Neural progenitor cell (in vitro differentiated cells): ENCODE results near the gene IGLL5. TPM values are rescaled to one million over a fixed set of nuclear protein-coding genes. Genes with fewer than 3 reads are reported as not detected.

Source experiments
- DNase-seq: peaks from one replicate; pipeline ENCODE4 v3.0.0-alpha.2; 2016; ENCODE audit warnings: low spot score
- H2AFZ ChIP-seq: fragments of 200-600 bp; sonication (generic); replicated peaks from 2 replicates; pipeline ENCODE4 v1.6.1; 2016; ENCODE audit warnings: antibody characterized with exemption
- H3F3A ChIP-seq: fragments of 200-600 bp; sonication (generic); 2 replicates; pipeline ENCODE4 v1.6.1; 2016; ENCODE audit warnings: antibody characterized with exemption, low read depth
- H3K27ac ChIP-seq: fragments of 200-600 bp; sonication (generic); 2 replicates; pipeline ENCODE4 v1.5.1; 2016; ENCODE audit warnings: mild to moderate bottlenecking
- H3K27me3 ChIP-seq: fragments of 200-600 bp; sonication (generic); 2 replicates; pipeline ENCODE4 v1.6.1; 2016; ENCODE audit warnings: mild to moderate bottlenecking, moderate library complexity
- H3K36me3 ChIP-seq: fragments of 200-600 bp; sonication (generic); 2 replicates; pipeline ENCODE4 v1.5.1; 2016
- H3K4me1 ChIP-seq: fragments of 200-600 bp; sonication (generic); 2 replicates; pipeline ENCODE4 v1.6.1; 2016; ENCODE audit warnings: mixed run types
- H3K4me2 ChIP-seq: fragments of 200-600 bp; sonication (generic); 2 replicates; pipeline ENCODE4 v1.6.1; 2016
- H3K4me3 ChIP-seq: fragments of 200-600 bp; sonication (generic); 2 replicates; pipeline ENCODE4 v1.5.1; 2016
- H3K79me2 ChIP-seq: fragments of 200-600 bp; sonication (generic); 2 replicates; pipeline ENCODE4 v1.6.1; 2016; ENCODE audit warnings: low read depth
- H3K9ac ChIP-seq: fragments of 200-600 bp; sonication (generic); 2 replicates; pipeline ENCODE4 v1.6.1; 2016
- H3K9me3 ChIP-seq: fragments of 200-600 bp; sonication (generic); 2 replicates; pipeline ENCODE4 v1.5.1; 2016; ENCODE audit warnings: low read depth
- H4K20me1 ChIP-seq: fragments of 200-600 bp; sonication (generic); 2 replicates; pipeline ENCODE4 v1.6.1; 2016; ENCODE audit warnings: low read depth
- H3K27ac Mint-ChIP-seq: 3 replicates; pipeline ENCODE4 v1.8.0; 2021; ENCODE audit warnings: mixed read lengths
- H3K27me3 Mint-ChIP-seq: 2 replicates; pipeline ENCODE4 v1.8.0; 2022; ENCODE audit warnings: low read depth, mild to moderate bottlenecking, inconsistent platforms, moderate library complexity, mixed read lengths; ENCODE audit not compliant: insufficient read depth
- H3K36me3 Mint-ChIP-seq: 3 replicates; pipeline ENCODE4 v1.8.0; 2021; ENCODE audit warnings: mixed read lengths
- H3K4me1 Mint-ChIP-seq: 3 replicates; pipeline ENCODE4 v1.8.0; 2021; ENCODE audit warnings: mixed read lengths
- H3K4me3 Mint-ChIP-seq: 3 replicates; pipeline ENCODE4 v1.8.0; 2021; ENCODE audit warnings: mild to moderate bottlenecking, moderate library complexity, mixed read lengths
- H3K9me3 Mint-ChIP-seq: 3 replicates; pipeline ENCODE4 v1.8.0; 2020; ENCODE audit warnings: mixed read lengths
- EZH2 ChIP-seq: fragments of 200-600 bp; sonication (generic); IDR thresholded peaks from 2 replicates; pipeline ENCODE4 v1.6.1; 2017; ENCODE audit warnings: antibody characterized with exemption, mild to moderate bottlenecking, moderate library complexity
- EZH2phosphoT487 ChIP-seq: fragments of 200-600 bp; sonication (generic); IDR thresholded peaks from 2 replicates; pipeline ENCODE4 v1.6.1; 2017; ENCODE audit warnings: antibody characterized with exemption
- total RNA-seq: library from RNA; depleted of rRNA; stranded (reverse); fragments of >200 nt; gene quantifications from 2 replicates; pipeline ENCODE4 v1.2.3, GENCODE V29; 2015; ENCODE audit warnings: low replicate concordance
- TF ChIP-seq, protein P1 (sequence below): fragments of 200-600 bp; sonication (generic); IDR thresholded peaks from 2 replicates; pipeline ENCODE4 v1.5.1; 2017; ENCODE audit warnings: antibody characterized with exemption, mild to moderate bottlenecking

The IGLL5 gene
- total RNA-seq, 1 donor from 2014 or later, result not detected

DNA sequence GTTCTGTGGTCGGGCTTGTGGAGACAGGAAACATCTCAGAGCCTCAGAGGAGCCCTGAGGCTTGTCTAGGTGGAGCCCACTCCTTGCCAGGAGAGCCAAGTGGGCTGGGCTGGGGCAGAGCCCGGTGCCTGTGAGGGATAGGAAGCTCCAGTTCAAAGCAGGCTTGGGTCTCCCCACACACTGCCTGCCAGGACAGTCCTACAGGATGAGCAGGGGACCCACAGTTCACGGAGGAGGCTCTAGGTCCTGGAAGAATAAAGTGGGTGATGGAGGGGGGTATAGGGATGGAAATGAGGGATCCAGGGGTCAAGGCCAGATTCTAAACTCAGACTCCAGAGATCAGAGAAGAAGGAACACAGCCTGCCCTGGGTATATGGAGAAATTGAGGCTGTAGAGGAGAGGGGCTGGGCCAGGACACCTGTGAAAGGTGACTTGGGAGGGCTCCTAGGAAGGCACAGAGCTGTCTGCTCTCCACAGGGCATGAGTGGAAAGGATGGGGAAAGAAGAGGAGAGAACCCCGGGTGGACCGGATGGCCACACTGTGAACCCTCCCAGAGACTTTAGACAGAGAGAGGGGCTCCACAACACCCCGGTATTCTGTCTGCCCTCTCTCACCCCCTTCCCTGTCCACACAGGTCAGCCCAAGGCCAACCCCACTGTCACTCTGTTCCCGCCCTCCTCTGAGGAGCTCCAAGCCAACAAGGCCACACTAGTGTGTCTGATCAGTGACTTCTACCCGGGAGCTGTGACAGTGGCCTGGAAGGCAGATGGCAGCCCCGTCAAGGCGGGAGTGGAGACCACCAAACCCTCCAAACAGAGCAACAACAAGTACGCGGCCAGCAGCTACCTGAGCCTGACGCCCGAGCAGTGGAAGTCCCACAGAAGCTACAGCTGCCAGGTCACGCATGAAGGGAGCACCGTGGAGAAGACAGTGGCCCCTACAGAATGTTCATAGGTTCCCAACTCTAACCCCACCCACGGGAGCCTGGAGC lies 7.4 kb downstream of the IGLL5 start:
- Mint-ChIP-seq H3K36me3 (no peaks in the 10 kb centered on the region), H3K27ac (no peak overlapping the region), H3K9me3 (no peaks in the 10 kb centered on the region), H3K4me3 (no peak overlapping the region), H3K27me3 (peaks cover 10% of the 10 kb centered on the region), H3K4me1 (no peaks in the 10 kb centered on the region)
- Histone ChIP-seq H3K4me2 (no peak overlapping the region), H3K27ac (no peak overlapping the region), H3K79me2 (no peaks in the 10 kb centered on the region), H3K27me3 (peaks cover 94% of the 10 kb centered on the region), H3K36me3 (no peaks in the 10 kb centered on the region), H3F3A (no peaks in the 10 kb centered on the region), H3K4me3 (no peak overlapping the region), H3K9ac (no peak overlapping the region), H3K9me3 (no peaks in the 10 kb centered on the region), H2AFZ (no peak overlapping the region), H4K20me1 (no peaks in the 10 kb centered on the region), H3K4me1 (no peaks in the 10 kb centered on the region)
- TF ChIP-seq, protein P1, sequence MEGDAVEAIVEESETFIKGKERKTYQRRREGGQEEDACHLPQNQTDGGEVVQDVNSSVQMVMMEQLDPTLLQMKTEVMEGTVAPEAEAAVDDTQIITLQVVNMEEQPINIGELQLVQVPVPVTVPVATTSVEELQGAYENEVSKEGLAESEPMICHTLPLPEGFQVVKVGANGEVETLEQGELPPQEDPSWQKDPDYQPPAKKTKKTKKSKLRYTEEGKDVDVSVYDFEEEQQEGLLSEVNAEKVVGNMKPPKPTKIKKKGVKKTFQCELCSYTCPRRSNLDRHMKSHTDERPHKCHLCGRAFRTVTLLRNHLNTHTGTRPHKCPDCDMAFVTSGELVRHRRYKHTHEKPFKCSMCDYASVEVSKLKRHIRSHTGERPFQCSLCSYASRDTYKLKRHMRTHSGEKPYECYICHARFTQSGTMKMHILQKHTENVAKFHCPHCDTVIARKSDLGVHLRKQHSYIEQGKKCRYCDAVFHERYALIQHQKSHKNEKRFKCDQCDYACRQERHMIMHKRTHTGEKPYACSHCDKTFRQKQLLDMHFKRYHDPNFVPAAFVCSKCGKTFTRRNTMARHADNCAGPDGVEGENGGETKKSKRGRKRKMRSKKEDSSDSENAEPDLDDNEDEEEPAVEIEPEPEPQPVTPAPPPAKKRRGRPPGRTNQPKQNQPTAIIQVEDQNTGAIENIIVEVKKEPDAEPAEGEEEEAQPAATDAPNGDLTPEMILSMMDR, result no peak
- no peak for TF ChIP-seq EZH2phosphoT487
- no peak for TF ChIP-seq EZH2
- DNase-seq, result no peak

DNA sequence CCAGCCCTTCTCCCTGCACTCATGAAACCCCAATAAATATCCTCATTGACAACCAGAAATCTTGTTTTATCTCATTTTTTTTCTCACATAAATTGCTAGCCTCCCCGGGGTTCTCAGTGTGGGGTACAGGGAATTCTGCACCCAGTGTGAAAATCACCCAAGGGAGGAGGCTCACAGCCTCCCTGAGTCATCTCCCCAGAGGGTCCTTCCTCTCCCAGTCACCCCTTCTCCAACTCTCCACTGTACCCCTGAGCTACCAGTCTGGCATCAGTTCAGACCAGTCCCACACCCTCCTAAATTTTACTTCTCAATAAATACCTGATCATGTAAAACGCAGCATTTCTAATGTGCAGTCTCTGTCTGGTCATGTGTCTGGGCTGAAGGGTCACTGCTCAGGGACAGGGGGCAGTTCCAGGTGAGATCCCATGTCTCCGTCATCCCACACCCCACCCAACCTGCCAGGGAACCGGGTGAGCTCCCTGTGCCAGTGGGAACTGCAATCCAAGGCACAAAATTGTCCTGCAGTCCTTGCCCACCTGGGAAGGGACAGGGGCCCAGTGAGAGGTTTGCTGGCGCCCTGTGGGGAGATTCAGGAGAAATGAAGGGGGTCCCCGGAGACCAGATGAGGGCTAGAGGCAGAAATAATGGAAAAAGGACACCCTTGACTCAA lies 8.3 kb downstream of the IGLL5 start:
- Histone ChIP-seq H3K9ac (no peak overlapping the region), H3K4me3 (no peak overlapping the region), H4K20me1 (no peaks in the 10 kb centered on the region), H3K27ac (no peak overlapping the region), H3K79me2 (no peaks in the 10 kb centered on the region), H3K4me2 (no peak overlapping the region), H3K9me3 (no peaks in the 10 kb centered on the region), H3K36me3 (no peaks in the 10 kb centered on the region), H3F3A (no peaks in the 10 kb centered on the region), H2AFZ (no peak overlapping the region), H3K27me3 (peaks cover 86% of the 10 kb centered on the region), H3K4me1 (no peaks in the 10 kb centered on the region)
- Mint-ChIP-seq H3K27me3 (peaks cover 10% of the 10 kb centered on the region), H3K36me3 (no peaks in the 10 kb centered on the region), H3K27ac (no peak overlapping the region), H3K9me3 (no peaks in the 10 kb centered on the region), H3K4me1 (no peaks in the 10 kb centered on the region), H3K4me3 (peak overlapping the region; percentile 18)
- DNase-seq, result no peak
- TF ChIP-seq EZH2 (no peak), EZH2phosphoT487 (no peak)
- TF ChIP-seq, protein P1, result no peak

DNA sequence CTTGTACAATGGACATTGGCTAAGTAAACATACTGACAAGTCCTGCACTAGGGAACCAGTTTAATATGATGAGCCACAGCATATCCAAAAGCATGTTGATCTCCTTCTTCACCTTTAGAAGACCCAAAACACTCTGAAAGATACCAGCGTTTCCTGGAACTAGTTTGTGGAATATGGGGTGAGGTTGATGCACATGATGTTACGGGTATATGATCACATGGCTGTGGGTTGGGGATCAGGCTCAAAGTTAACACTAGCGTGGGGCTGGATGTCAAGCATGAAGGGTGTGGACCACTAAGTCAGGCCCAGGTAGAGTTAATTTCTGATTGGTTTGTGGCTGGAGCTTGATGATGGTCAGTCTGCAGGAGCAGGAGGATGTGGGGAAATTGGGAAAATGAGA lies 9.0 kb downstream of the IGLL5 start:
- no peaks in the 10 kb centered on the region for H3F3A ChIP-seq
- H3K9me3 ChIP-seq, result no peaks in the 10 kb centered on the region
- Mint-ChIP-seq H3K36me3 (no peaks in the 10 kb centered on the region), H3K27me3 (peaks cover 11% of the 10 kb centered on the region), H3K4me3 (no peak overlapping the region), H3K4me1 (no peaks in the 10 kb centered on the region), H3K27ac (no peak overlapping the region), H3K9me3 (no peaks in the 10 kb centered on the region)
- no peak overlapping the region for H2AFZ ChIP-seq
- no peak overlapping the region for H3K4me3 ChIP-seq
- H3K79me2 ChIP-seq, result no peaks in the 10 kb centered on the region
- H3K36me3 ChIP-seq, result no peaks in the 10 kb centered on the region
- no peaks in the 10 kb centered on the region for H4K20me1 ChIP-seq
- peaks cover 86% of the 10 kb centered on the region for H3K27me3 ChIP-seq
- H3K4me1 ChIP-seq, result no peaks in the 10 kb centered on the region
- no peak for DNase-seq
- H3K4me2 ChIP-seq, result no peak overlapping the region
- H3K9ac ChIP-seq, result no peak overlapping the region
- H3K27ac ChIP-seq, result no peak overlapping the region
- TF ChIP-seq EZH2phosphoT487, result no peak
- TF ChIP-seq, protein P1, result no peak
- no peak for TF ChIP-seq EZH2
